Spleen (tissue), 13 donors: ENCODE measurements around the gene OTUD3. TPM values are rescaled to one million over a fixed set of nuclear protein-coding genes. Genes with fewer than 3 reads are reported as not detected.
A peak's percentile ranks its signal among the peaks of the same experiment; 100 is the strongest.

Source experiments
- DNase-seq: peaks from one replicate; pipeline ENCODE4 v3.0.0-alpha.2; 2020
- H3K27ac ChIP-seq, 8 donors: fragments of 200-600 bp; sonication (generic) in 7 of 8; 1 replicate in 4 of 8; 2 replicates in 4 of 8; pipeline versions ENCODE4 v1.5.0 to v1.8.0; 2016 to 2021; ENCODE audit warnings: inconsistent platforms in 4 of 8, mild to moderate bottlenecking in 4 of 8, moderate library complexity in 1 of 8
- H3K27me3 ChIP-seq, 7 donors: fragments of 200-600 bp; sonication (generic) in 6 of 7; replicated peaks in 1 of 7; 1 replicate in 4 of 7; 2 replicates in 3 of 7; pipeline versions ENCODE4 v1.5.0 to v1.8.0; 2016 to 2021; ENCODE audit warnings: inconsistent platforms in 3 of 7, mild to moderate bottlenecking in 1 of 7
- H3K36me3 ChIP-seq, 6 donors: fragments of 200-600 bp; sonication (generic) in 5 of 6; 1 replicate in 4 of 6; 2 replicates in 2 of 6; pipeline versions ENCODE4 v1.5.0 to v1.8.0; 2016 to 2021; ENCODE audit warnings: inconsistent platforms in 2 of 6
- H3K4me1 ChIP-seq, 6 donors: fragments of 200-600 bp; sonication (generic) in 5 of 6; 1 replicate in 3 of 6; 2 replicates in 3 of 6; pipeline versions ENCODE4 v1.5.0 to v1.8.0; 2016 to 2021; ENCODE audit warnings: inconsistent platforms in 3 of 6
- H3K4me3 ChIP-seq, 8 donors: fragments of 200-600 bp; sonication (generic) in 7 of 8; 1 replicate in 4 of 8; 2 replicates in 4 of 8; pipeline versions ENCODE4 v1.5.0 to v1.8.0; 2016 to 2021; ENCODE audit warnings: inconsistent platforms in 4 of 8, mild to moderate bottlenecking in 4 of 8, moderate library complexity in 2 of 8
- H3K9me3 ChIP-seq, 8 donors: fragments of 200-600 bp; sonication (generic) in 7 of 8; 1 replicate in 4 of 8; 2 replicates in 4 of 8; pipeline versions ENCODE4 v1.5.0 to v1.8.0; 2016 to 2021; ENCODE audit warnings: inconsistent platforms in 4 of 8
- POLR2A ChIP-seq, 3 donors: fragments of 450-650 bp; IDR thresholded peaks; one replicate each; pipeline ENCODE4 v1.5.1; 2017; ENCODE audit warnings: antibody characterized with exemption in 3 of 3, mild to moderate bottlenecking in 1 of 3
- POLR2AphosphoS5 ChIP-seq, 3 donors: sonication (generic); formaldehyde crosslinking; IDR thresholded peaks; one replicate each; pipeline ENCODE4 v1.5.1; 2017; ENCODE audit warnings: antibody characterized with exemption in 3 of 3
- WGBS, 5 donors: extraction: QIAGEN DNeasy Blood & Tissue Kit in 3 of 5; methylation state at CpG; one replicate each; pipeline versions ENCODE4 v1.1.5 to v1.1.7; 2013 to 2018; 5-methylcytosine and 5-hydroxymethylcytosine counted together
- intact Hi-C: fragments of 100-400 bp; cut with DNase I; formaldehyde crosslinking; loops from one replicate; pipeline ENCODE4 v1.15.0; 2023; ENCODE audit warnings: low total_unique reads
- long read RNA-seq, 2 donors: transcript quantifications; one replicate each; lab custom pipeline, GENCODE V29; 2026
- polyA plus RNA-seq, 3 donors: library from polyadenylated mRNA; stranded (reverse); fragments of 200-250 nt; gene quantifications; one replicate each; pipeline ENCODE4 v1.2.1, GENCODE V29; 2013
- total RNA-seq, 7 donors: library from RNA; depleted of rRNA in 3 of 7; stranded (reverse); fragments of >200 nt in 3 of 7; fragmentation: NEBNext Ultra II Directional in 4 of 7; extraction: Animal tissue kit (Norgen Biotek cat#: 25700) in 4 of 7; gene quantifications; one replicate each; pipeline versions ENCODE4 v1.1.0 to v1.2.1, GENCODE V29; 2016 to 2021
- TF ChIP-seq, protein P1 (sequence below), 11 experiments: fragments of 200-600 bp in 7 of 11; fragments of 450-650 bp in 4 of 11; sonication (generic) in 4 of 11; IDR thresholded peaks in 8 of 11; conservative IDR thresholded peaks in 3 of 11; 1 replicate in 7 of 11; 2 replicates in 4 of 11; pipeline versions ENCODE4 v1.4.0 to v1.8.0; 2016 to 2021; ENCODE audit warnings: antibody characterized with exemption in 11 of 11, inconsistent platforms in 4 of 11, mild to moderate bottlenecking in 1 of 11
- donor health status: healthy with polysubstance abuse.
- donor health status: DM: no; HTN: no; CAD: no; lungs with moderate emphysema.
- donor health status: DM: no; HTN: no; CAD: no.
- donor health status: Bipolar disorder and iron deficiency.
- donor health status: healthy.
- donor health status: DM: no; HTN: no; CAD: no.
- donor health status: DM: yes; HTN: yes; CAD: no.

The OTUD3 gene, protein sequence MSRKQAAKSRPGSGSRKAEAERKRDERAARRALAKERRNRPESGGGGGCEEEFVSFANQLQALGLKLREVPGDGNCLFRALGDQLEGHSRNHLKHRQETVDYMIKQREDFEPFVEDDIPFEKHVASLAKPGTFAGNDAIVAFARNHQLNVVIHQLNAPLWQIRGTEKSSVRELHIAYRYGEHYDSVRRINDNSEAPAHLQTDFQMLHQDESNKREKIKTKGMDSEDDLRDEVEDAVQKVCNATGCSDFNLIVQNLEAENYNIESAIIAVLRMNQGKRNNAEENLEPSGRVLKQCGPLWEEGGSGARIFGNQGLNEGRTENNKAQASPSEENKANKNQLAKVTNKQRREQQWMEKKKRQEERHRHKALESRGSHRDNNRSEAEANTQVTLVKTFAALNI
- total RNA-seq (10 to 100 TPM in 3 of 7 donors, 1 to 10 TPM in 4; 5.1 to 14.0 (median 8.4) TPM), polyA plus RNA-seq (1 to 10 TPM; 1.5 to 2.8 (median 2.8) TPM)
- long read RNA-seq, donor 1 = 0 reads
- long read RNA-seq, donor 2 = 0 reads

GRCh38 chr1:19882111-19883071, at the start of gene OTUD3:
Gene OTUD3, plus strand, starts transcription at chr1:19882395. Its CDS starts 119 bp downstream, at chr1:19882514.
- peak; percentile 98 for DNase-seq
- peaks cover 12 to 39% (median 28%) of the 10 kb centered on the region in 6 donors for H3K4me1 ChIP-seq
- H3K27ac ChIP-seq = peak within 1 kb of the TSS; percentile 89 to 94 (median 91)
- TF ChIP-seq, protein P1, sequence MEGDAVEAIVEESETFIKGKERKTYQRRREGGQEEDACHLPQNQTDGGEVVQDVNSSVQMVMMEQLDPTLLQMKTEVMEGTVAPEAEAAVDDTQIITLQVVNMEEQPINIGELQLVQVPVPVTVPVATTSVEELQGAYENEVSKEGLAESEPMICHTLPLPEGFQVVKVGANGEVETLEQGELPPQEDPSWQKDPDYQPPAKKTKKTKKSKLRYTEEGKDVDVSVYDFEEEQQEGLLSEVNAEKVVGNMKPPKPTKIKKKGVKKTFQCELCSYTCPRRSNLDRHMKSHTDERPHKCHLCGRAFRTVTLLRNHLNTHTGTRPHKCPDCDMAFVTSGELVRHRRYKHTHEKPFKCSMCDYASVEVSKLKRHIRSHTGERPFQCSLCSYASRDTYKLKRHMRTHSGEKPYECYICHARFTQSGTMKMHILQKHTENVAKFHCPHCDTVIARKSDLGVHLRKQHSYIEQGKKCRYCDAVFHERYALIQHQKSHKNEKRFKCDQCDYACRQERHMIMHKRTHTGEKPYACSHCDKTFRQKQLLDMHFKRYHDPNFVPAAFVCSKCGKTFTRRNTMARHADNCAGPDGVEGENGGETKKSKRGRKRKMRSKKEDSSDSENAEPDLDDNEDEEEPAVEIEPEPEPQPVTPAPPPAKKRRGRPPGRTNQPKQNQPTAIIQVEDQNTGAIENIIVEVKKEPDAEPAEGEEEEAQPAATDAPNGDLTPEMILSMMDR (IDR thresholded peaks at IDR 0.05 in 8 of 11, conservative IDR thresholded peaks at IDR 0.05 in 3 of 11) = peak; percentile 92 to 98 (median 96)
- TF ChIP-seq POLR2AphosphoS5 (IDR thresholded peaks at IDR 0.05) (peak; percentile 91 to 96 (median 95)), POLR2A (IDR thresholded peaks at IDR 0.05) (peak in 1 of 3 donors; percentile 60)
- no peaks in the 10 kb centered on the region for H3K9me3 ChIP-seq
- intact Hi-C loops = loop anchor here (5.0 kb wide), 1 partner anchor 120 kb away; no protein-coding TSS in a partner anchor
- H3K36me3 ChIP-seq = peaks cover 0 to 4% (median 0%) of the 10 kb centered on the region in 6 donors
- peak within 1 kb of the TSS; percentile 74 to 97 (median 90) for H3K4me3 ChIP-seq
- 0 to 1% (median 0%) methylated on average over 53 to 97 of the region's 97 CpGs for WGBS, 5 donors
- peaks cover 0 to 23% (median 0%) of the 10 kb centered on the region in 7 donors for H3K27me3 ChIP-seq

DNA sequence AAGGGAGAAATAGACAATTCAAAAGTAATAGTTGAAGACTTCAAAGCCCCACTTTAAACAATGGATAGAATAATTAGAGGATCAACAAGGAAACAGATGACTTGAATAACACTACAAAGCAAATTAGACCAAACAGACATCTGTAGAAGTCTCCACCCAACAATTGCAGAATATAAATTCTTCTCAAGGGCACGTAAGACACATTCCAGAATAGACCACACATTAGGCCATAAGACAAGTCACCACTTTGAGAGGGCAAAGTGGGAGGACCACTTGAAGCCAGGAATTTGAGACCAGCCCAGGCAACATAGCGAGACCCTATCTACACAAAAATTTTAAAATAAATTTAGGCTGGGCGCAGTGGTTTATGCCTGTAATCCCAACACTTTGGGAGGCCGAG, 46.6 kb upstream of the OTUD3 start:
- Histone ChIP-seq H3K27ac (no peak overlapping the region), H3K36me3 (no peaks in the 10 kb centered on the region), H3K4me3 (no peak overlapping the region), H3K4me1 (no peaks in the 10 kb centered on the region), H3K27me3 (peaks cover 0 to 20% (median 0%) of the 10 kb centered on the region in 7 donors), H3K9me3 (peaks cover 0 to 9% (median 3%) of the 10 kb centered on the region in 8 donors)
- WGBS, 5 donors = 91 to 97% (median 93%) methylated on average over 4 of the region's 4 CpGs
- DNase-seq = no peak
- intact Hi-C loops = no loop called here
- TF ChIP-seq, protein P1 (IDR thresholded peaks at IDR 0.05 in 8 of 11, conservative IDR thresholded peaks at IDR 0.05 in 3 of 11) = no peak
- no peak for TF ChIP-seq POLR2A (IDR thresholded peaks at IDR 0.05)
- no peak for TF ChIP-seq POLR2AphosphoS5 (IDR thresholded peaks at IDR 0.05)

- no peaks in the 10 kb centered on the region for H3K9me3 ChIP-seq
- no peaks in the 10 kb centered on the region for H3K36me3 ChIP-seq
- no peak overlapping the region for H3K27ac ChIP-seq
- TF ChIP-seq POLR2A (IDR thresholded peaks at IDR 0.05) (no peak), POLR2AphosphoS5 (IDR thresholded peaks at IDR 0.05) (no peak)
- TF ChIP-seq, protein P1 (IDR thresholded peaks at IDR 0.05 in 8 of 11, conservative IDR thresholded peaks at IDR 0.05 in 3 of 11) = no peak
- intact Hi-C loops = no loop called here
- H3K4me3 ChIP-seq = no peak overlapping the region
- no peaks in the 10 kb centered on the region for H3K4me1 ChIP-seq
- no peak for DNase-seq
- WGBS, 5 donors = 11 to 59% (median 23%) methylated on average over 2 of the region's 2 CpGs
- H3K27me3 ChIP-seq = no peaks in the 10 kb centered on the region
These were observed 44.3 kb upstream of the OTUD3 start for GRCh38 chr1:19837866-19838265.
